CD4-positive, alpha-beta T cell (primary cell): Measurements from ENCODE around the gene VTI1A. TPM values are rescaled to one million over a fixed set of nuclear protein-coding genes. Genes with fewer than 3 reads are reported as not detected.

ENCODE experiments used
- ATAC-seq: fragments of 200-7000 bp; cut with Tn5 transposase; one replicate; pipeline ENCODE4 v1.10.0; 2022; ENCODE audit warnings: mild to moderate bottlenecking; ENCODE audit not compliant: poor library complexity
- CTCF ChIA-PET: fragments of 350-600 bp; sonication (Branson Sonifier 250); formaldehyde crosslinking; loops from one replicate; lab custom pipeline; 2021; ENCODE audit warnings: antibody characterized with exemption, inconsistent platforms; lab: Charles Lee
- POLR2A ChIA-PET: fragments of 350-600 bp; sonication (Branson Sonifier 250); formaldehyde crosslinking; loops from one replicate; lab custom pipeline; 2021; ENCODE audit warnings: antibody characterized with exemption, inconsistent platforms; lab: Charles Lee
- DNase-seq, 14 experiments: peaks; one replicate each; pipeline ENCODE4 v3.0.0-alpha.2; 2013 to 2020; ENCODE audit warnings: mixed read lengths in 2 of 14
- H3K27ac ChIP-seq, 2 donors: one replicate each; pipeline versions ENCODE4 v1.5.1 to v1.7.0; 2013; ENCODE audit warnings: low read length in 2 of 2, low read depth in 1 of 2, mild to moderate bottlenecking in 1 of 2
- H3K27me3 ChIP-seq, 2 experiments: 1 replicate in 1 of 2; 2 replicates in 1 of 2; pipeline versions ENCODE4 v1.6.1 to v1.7.0; 2013; ENCODE audit warnings: low read length in 2 of 2, control low read depth in 1 of 2, mild to moderate bottlenecking in 1 of 2, moderate library complexity in 1 of 2; ENCODE audit not compliant: insufficient read depth in 2 of 2, control insufficient read depth in 1 of 2
- H3K36me3 ChIP-seq: one replicate; pipeline ENCODE4 v1.6.1; 2013; ENCODE audit warnings: low read length, control low read depth; ENCODE audit not compliant: insufficient read depth
- H3K4me1 ChIP-seq: one replicate; pipeline ENCODE4 v1.6.1; 2013; ENCODE audit warnings: low read length, control low read depth; ENCODE audit not compliant: insufficient read depth
- H3K4me3 ChIP-seq: one replicate; pipeline ENCODE4 v1.5.1; 2013; ENCODE audit warnings: mild to moderate bottlenecking, low read length, moderate library complexity
- H3K9me3 ChIP-seq, 2 experiments: 1 replicate in 1 of 2; 2 replicates in 1 of 2; pipeline versions ENCODE4 v1.6.1 to v1.7.0; 2013; ENCODE audit warnings: low read length in 2 of 2, mild to moderate bottlenecking in 2 of 2, control low read depth in 1 of 2, moderate library complexity in 1 of 2; ENCODE audit not compliant: control insufficient read depth in 1 of 2, insufficient read depth in 1 of 2
- H3K27ac Mint-ChIP-seq: one replicate; pipeline ENCODE4 v1.8.0; 2020; ENCODE audit warnings: mixed read lengths
- H3K27me3 Mint-ChIP-seq: one replicate; pipeline ENCODE4 v1.8.0; 2021; ENCODE audit warnings: mixed read lengths
- H3K36me3 Mint-ChIP-seq: one replicate; pipeline ENCODE4 v1.8.0; 2021; ENCODE audit warnings: low read depth, mixed read lengths
- H3K4me1 Mint-ChIP-seq: one replicate; pipeline ENCODE4 v1.8.0; 2021; ENCODE audit warnings: low read depth, mixed read lengths
- H3K4me3 Mint-ChIP-seq: one replicate; pipeline ENCODE4 v1.8.0; 2020; ENCODE audit warnings: mild to moderate bottlenecking, mixed read lengths
- H3K9me3 Mint-ChIP-seq: one replicate; pipeline ENCODE4 v1.8.0; 2020; ENCODE audit warnings: mixed read lengths
- CTCF ChIP-seq: fragments of 200-600 bp; IDR thresholded peaks from one replicate; pipeline ENCODE4 v1.8.0; 2022; ENCODE audit warnings: antibody characterized with exemption, mild to moderate bottlenecking
- intact Hi-C, 2 experiments: fragments of 100-400 bp; cut with DNase I in 1 of 2; cut with micrococcal nuclease in 1 of 2; formaldehyde crosslinking; loops; one replicate each; pipeline versions ENCODE4 v1.15.1 to v1.9.0; 2023 to 2025; cut with DNase I, micrococcal nuclease
- total RNA-seq, 174 experiments: library from RNA in 2 of 174; stranded (reverse) in 2 of 174; gene quantifications; one replicate each; pipeline ENCODE4 v1.2.3 and lab custom pipeline; 2021 to 2026

VTI1A gene
- total RNA-seq, 2 experiments from 2014 or later: 54.5 to 56.5 TPM

GRCh38 chr10:112634096-112634830, 187.2 kb downstream of the VTI1A start:
- no peaks in the 10 kb centered on the region for H3K36me3 ChIP-seq
- Mint-ChIP-seq H3K27me3 (no peaks in the 10 kb centered on the region), H3K27ac (no peak overlapping the region), H3K4me3 (no peak overlapping the region), H3K4me1 (no peaks in the 10 kb centered on the region), H3K36me3 (peaks cover 4% of the 10 kb centered on the region), H3K9me3 (no peaks in the 10 kb centered on the region)
- H3K27ac ChIP-seq: no peak overlapping the region
- DNase-seq (no peak), ATAC-seq (no peak)
- H3K4me3 ChIP-seq: no peak overlapping the region
- no peaks in the 10 kb centered on the region for H3K9me3 ChIP-seq
- intact Hi-C loops: no loop called here
- ChIA-PET CTCF (no interaction called here), POLR2A (no interaction called here)
- TF ChIP-seq CTCF: no peak
- H3K27me3 ChIP-seq: no peaks in the 10 kb centered on the region
- no peaks in the 10 kb centered on the region for H3K4me1 ChIP-seq

DNA sequence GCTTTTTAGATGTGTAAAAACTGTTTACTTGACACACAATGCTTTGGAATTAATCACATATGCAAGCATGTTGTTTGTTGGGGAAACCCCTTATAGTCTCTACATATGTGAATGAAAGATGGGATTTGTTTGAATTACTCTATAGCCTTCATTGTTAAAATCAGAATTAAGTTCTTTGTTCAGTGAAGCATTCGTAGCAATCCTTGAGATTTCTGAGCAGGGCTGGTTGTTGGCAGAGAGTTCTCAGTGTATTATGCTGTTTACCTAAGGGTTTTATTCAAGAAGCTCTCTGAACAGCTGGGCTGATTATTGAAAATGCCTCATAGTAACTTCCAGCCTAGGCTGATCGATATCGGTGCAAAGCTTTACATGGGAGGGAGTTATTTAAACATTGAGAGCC, 190.9 kb downstream of the VTI1A start:
- Mint-ChIP-seq H3K27ac (no peak overlapping the region), H3K27me3 (no peaks in the 10 kb centered on the region), H3K36me3 (no peaks in the 10 kb centered on the region), H3K4me3 (no peak overlapping the region), H3K4me1 (no peaks in the 10 kb centered on the region), H3K9me3 (no peaks in the 10 kb centered on the region)
- no peaks in the 10 kb centered on the region for H3K27me3 ChIP-seq
- ATAC-seq (no peak), DNase-seq (no peak)
- no peaks in the 10 kb centered on the region for H3K36me3 ChIP-seq
- no peaks in the 10 kb centered on the region for H3K9me3 ChIP-seq
- H3K4me3 ChIP-seq: no peak overlapping the region
- no peak overlapping the region for H3K27ac ChIP-seq
- TF ChIP-seq CTCF: no peak
- ChIA-PET CTCF (no interaction called here), POLR2A (no interaction called here)
- H3K4me1 ChIP-seq: no peaks in the 10 kb centered on the region
- intact Hi-C loops: no loop called here

GRCh38 chr10:112639298-112639697, 192.3 kb downstream of the VTI1A start:
- H3K36me3 Mint-ChIP-seq: no peaks in the 10 kb centered on the region
- Histone ChIP-seq H3K36me3 (no peaks in the 10 kb centered on the region), H3K9me3 (no peaks in the 10 kb centered on the region), H3K27me3 (no peaks in the 10 kb centered on the region), H3K4me3 (no peak overlapping the region), H3K27ac (no peak overlapping the region), H3K4me1 (no peaks in the 10 kb centered on the region)
- H3K9me3 Mint-ChIP-seq: no peaks in the 10 kb centered on the region
- H3K27ac Mint-ChIP-seq: no peak overlapping the region
- intact Hi-C loops: no loop called here
- CTCF ChIA-PET: interaction anchor here (1.6 kb wide), 1 partner anchor 10 kb away, joined by 3 read pairs; no protein-coding TSS in a partner anchor
- H3K27me3 Mint-ChIP-seq: no peaks in the 10 kb centered on the region
- no peak for TF ChIP-seq CTCF
- no peak overlapping the region for H3K4me3 Mint-ChIP-seq
- POLR2A ChIA-PET: no interaction called here
- no peaks in the 10 kb centered on the region for H3K4me1 Mint-ChIP-seq
- ATAC-seq: no peak
- no peak for DNase-seq
